Endothelial cell of hepatic sinusoid (primary cell): ENCODE data around the gene TDP2.
"Not testable (repeated sequence)": the region's sequence is repeated elsewhere in the genome, so short reads cannot be mapped to it uniquely, and the experiment has no call there.

Source experiments
- in situ Hi-C: cut with HindIII; loops from 2 replicates; pipeline ENCODE4 v1.10.0; 2017; ENCODE audit warnings: low sequenced_read_pairs

Gene TDP2

DNA sequence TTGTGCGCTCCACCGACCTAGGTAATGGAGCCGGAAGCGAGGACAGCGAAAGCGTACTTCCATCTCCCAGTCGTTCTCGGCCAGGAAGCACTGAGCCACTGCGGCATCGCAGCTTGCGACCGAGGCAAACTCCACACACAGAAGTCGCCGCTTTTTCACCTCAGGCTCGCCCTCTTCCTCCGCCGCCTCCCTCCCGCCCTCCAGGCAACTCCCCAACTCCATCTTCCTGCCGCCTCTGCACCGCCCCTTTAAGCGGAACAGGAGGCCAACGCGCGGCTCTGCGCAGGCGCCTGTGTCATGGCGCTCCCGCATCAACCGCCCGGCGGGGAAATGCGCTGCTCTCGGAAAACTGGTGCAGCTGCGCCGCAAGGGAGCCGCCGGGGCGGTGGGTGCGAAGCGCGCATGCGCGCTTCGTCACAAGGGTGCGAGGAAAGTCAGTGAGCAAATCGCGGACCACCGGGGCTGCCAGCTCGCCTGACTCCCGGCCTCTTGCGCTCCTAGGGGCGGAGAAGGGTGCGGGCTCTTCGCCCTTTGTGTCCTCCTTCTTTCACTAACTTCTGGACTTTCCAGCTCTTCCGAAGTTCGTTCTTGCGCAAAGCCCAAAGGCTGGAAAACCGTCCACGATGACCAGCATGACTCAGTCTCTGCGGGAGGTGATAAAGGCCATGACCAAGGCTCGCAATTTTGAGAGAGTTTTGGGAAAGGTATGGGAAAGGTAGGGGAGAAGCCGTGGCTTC lies at the start of gene TDP2, which contains the start of gene ACOT13:
TSS of gene TDP2 (minus strand) at position 259 of the 737 bp plus-strand sequence. CDS start at position 222, 37 bp downstream.
TSS of gene ACOT13 (plus strand) at position 437 of the 737 bp plus-strand sequence. CDS start at position 624, 187 bp downstream.
- in situ Hi-C loops: no loop called here

GRCh38 chr6:24710519-24711303 lies 44.0 kb upstream of the TDP2 start:
- in situ Hi-C loops: no loop called here

DNA sequence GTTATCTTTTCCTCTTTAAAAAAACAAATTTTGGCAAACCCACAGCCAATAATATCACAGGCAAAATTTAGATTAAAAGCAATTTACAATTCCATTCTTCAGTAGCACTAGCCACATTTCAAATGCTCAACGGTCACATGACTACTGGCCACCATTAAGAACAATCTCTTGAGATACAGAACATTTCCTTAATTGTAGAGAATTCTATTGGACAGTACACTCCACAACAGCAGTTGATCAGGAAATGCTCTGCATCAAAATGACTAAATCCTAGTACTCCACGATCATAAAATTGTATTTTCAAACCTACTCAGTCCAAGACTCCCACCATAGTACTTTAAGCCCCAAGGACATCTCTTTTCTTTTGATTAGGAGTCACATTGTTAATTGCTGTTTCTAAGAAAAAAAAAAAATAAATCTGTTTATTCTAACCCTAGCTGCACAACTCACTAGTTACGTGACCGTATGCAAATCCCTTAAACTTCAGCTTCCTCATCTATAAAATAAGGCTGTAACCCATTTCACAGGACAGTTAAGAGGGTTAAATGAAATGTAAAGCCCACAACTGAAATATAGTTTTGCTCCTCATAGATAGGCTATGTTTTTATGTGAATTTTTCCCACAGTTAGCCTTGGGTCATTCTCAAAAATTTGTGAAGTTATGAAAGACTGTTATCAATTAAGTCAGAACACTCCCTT lies 42.5 kb upstream of the TDP2 start:
- in situ Hi-C loops: no loop called here

DNA sequence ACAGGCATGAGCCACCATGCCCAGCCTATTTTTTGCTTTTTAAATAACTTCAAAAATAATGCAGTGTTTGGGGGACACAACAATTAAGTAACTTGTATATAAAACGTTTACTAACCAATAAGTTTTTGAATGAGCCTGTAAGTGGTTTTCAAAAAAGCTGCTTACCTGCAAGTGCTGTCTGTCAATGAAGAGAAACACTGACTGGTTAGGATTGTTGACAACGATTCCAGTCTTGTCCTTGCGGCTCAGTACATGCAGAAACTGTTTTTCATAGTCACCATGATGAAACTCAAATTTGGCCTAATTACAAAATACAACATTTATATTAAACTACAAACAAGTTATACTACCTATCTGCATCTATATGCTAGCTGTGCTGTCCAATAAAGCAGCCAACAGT lies 41.9 kb upstream of the TDP2 start:
- in situ Hi-C loops: no loop called here

DNA sequence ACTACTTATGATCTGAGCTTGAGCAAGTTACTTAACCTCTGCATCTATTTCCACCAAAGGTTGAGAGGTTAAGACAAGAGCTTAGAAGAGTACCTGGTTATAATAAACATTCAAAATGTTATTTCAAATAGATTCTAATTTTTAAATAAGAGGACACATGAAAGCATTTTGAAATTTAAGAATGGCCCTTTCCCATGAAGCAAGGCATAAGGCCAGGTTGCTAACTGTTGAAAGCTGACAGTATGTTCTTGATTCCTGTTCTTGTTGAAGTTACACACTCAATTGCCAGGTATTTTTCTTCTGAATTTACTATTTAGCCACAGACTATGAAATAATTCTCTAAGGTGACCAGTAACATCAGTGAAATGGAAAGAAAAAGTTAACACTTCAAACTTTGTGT lies 37.8 kb upstream of the TDP2 start:
- in situ Hi-C loops: no loop called here

GRCh38 chr6:24702720-24703282 lies 36.1 kb upstream of the TDP2 start:
- in situ Hi-C loops: no loop called here

GRCh38 chr6:24699521-24700359 lies 33.0 kb upstream of the TDP2 start:
- in situ Hi-C loops: no loop called here

DNA sequence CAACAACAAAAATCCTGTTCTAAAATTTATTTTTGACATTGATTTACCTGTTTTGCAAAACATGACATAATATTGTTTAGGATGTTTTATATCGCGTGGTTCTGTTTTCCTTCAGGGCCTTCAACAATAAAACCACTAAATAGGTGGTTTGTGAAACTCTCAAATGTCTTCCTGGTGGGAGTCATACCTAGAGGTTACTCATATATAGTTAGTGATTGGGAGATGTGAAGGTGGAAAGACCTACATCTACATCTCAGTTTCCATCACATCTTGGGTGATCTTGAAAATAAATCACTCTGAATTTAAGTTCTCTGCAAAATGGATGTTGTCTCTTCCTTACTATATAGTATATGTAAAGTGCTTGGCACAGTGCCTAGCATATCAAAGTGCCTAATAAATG lies 29.4 kb upstream of the TDP2 start:
- in situ Hi-C loops: no loop called here

DNA sequence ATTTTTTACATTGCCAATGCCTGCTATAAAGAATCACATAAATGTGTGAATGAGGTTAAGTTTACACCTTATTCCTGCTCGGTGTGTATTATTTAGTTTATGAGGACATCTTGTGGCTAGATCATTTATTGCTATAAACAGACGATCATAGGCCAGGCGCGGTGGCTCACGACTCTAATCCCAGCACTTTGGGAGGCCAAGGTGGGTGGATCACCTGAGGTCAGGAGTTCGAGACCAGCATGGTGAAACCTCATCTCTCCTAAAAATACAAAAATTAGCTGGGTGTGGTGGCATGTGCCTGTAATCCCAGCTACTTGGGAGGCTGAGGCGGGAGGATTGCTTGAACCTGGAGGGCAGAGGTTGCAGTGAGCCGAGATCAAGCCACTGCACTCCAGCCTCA lies 28.9 kb upstream of the TDP2 start:
- in situ Hi-C loops: not testable (repeated sequence)

- in situ Hi-C loops: no loop called here
Measured at GRCh38 chr6:24694198-24694597, 27.5 kb upstream of the TDP2 start.

- in situ Hi-C loops: no loop called here
Measured at GRCh38 chr6:24692848-24693592, 26.3 kb upstream of the TDP2 start.

DNA sequence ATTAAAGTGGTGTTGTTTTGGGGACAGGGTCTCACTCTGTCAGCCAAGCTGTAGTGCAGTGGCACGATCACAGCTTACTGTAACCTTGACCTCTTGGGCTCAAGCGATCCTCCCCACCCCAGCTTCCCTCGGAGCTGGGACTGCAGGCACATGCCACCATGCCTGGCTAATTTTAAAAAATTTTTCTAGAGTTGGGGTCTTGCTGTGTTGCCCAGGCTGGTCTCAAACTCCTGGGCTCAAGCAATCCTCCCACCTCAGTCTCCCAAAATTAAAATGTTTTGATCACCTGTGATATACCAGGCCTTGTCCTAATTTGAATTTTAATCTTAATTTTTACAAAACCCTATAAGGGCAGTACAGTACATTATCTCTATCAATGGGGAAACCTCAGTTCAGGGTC lies 25.7 kb upstream of the TDP2 start:
- in situ Hi-C loops: no loop called here

GRCh38 chr6:24692003-24692402 lies 25.3 kb upstream of the TDP2 start:
- in situ Hi-C loops: no loop called here

- in situ Hi-C loops: no loop called here
Measured at GRCh38 chr6:24691550-24691949, 24.9 kb upstream of the TDP2 start.

GRCh38 chr6:24690593-24690992 lies 23.9 kb upstream of the TDP2 start:
- in situ Hi-C loops: no loop called here

- in situ Hi-C loops: no loop called here
Measured at GRCh38 chr6:24689964-24690363, 23.3 kb upstream of the TDP2 start.

DNA sequence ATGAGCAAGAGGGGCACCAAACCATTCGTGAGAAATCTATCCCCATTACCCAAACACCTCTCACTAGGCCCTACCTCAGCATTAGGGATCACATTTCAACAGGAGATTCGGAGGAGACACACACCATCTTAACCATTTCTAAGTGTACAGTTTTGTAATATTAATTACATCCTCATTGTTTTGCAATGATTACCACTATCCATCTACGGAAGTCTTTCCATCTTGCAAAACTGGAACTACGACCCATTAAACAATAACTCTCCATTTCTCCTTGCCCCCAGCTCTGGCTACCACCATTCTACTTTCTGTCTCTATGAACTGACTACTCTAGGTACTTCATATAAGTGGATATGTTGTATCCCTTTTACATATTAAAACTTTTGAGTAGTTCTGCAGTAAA lies 20.2 kb upstream of the TDP2 start:
- in situ Hi-C loops: no loop called here

GRCh38 chr6:24686408-24686807 lies 19.7 kb upstream of the TDP2 start:
- in situ Hi-C loops: no loop called here
